T-helper 22 cell (primary cell): ENCODE measurements around the gene SFTPD.
"Not testable (repeated sequence)": the region's sequence is repeated elsewhere in the genome, so short reads cannot be mapped to it uniquely, and the experiment has no call there.

ENCODE experiments used
- DNase-seq: peaks from one replicate; pipeline ENCODE4 v3.0.0-alpha.2; 2020; ENCODE audit warnings: low read depth

Gene SFTPD

GRCh38 chr10:79948976-79949722, at the start of gene SFTPD:
Gene SFTPD, minus strand, starts transcription at chr10:79949105. Its CDS starts 2,446 bp downstream, at chr10:79946659.
- no peak for DNase-seq

DNA sequence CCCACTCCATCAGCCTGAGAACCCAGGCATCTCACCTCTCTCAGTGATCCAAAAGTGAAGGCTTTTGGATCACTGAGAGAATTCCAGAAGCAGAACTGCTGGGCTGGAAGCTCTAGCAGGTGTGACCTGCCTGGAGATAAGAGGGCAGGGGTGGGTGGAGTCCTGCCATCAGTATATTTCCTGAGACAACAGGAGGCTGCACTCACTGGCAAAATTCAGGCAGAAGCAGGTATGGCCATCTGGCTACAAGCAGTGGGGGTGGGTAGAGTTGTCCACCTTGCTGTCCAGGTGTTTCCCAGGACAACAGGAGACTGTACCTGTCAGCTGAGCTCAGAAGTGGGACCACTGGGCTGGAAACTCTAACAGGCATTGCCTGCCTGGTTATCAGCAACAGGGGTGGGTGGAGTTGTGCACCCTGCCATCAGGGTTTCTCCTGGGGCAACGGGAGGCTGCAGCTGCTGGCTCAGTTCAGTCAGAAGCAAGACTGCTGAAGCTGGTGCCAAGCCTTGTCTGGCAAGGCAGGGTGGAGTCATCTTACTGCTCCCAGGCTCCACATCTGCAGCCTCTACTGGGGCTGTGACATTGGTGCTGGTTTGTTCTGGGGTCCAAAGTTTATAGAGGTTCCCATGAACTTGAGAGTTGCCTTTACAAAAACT, 47.2 kb upstream of the SFTPD start:
- no peak for DNase-seq

- DNase-seq: no peak
Observed at GRCh38 chr10:79994556-79994955, 45.7 kb upstream of the SFTPD start.

DNA sequence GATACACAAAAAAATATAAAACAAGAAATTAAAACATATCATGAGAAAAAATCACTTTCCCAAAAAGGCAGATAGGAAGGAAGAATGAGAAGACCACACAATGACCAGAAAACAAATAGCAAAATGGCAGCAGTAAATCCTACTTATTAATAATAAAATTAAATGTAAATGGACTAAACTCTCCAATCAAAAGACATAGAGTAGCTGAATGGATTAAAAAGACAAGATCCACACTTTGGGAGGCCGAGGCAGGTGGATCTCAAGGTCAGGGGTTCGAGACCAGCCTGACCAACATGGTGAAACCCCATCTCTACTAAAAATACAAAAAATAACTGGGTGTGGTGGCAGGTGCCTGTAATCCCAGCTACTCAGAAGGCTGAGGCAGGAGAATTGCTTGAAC, 39.3 kb upstream of the SFTPD start:
- not testable (repeated sequence) for DNase-seq

DNA sequence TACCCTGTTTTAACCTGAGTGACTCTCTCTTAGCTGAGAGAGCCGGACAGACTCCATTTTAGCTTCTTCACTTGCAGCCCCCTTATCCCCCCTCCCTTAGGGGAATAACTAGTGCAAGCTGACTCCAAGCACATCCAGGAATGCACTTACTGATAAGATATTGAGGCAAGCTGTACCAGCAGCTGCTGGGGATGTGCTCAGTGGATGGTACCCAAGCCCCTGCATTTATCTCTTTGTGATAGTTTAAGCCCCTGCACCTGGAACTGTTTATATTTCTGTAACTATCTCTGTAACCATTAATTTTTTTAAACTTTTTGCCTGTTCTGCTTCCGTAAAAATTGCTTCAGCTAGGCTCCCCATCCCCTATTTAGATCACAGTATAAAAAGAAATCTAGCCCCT, 37.8 kb upstream of the SFTPD start:
- not testable (repeated sequence) for DNase-seq

GRCh38 chr10:79985481-79986072, 36.7 kb upstream of the SFTPD start:
- DNase-seq: no peak

GRCh38 chr10:79984851-79985250, 35.9 kb upstream of the SFTPD start:
- DNase-seq: no peak

DNA sequence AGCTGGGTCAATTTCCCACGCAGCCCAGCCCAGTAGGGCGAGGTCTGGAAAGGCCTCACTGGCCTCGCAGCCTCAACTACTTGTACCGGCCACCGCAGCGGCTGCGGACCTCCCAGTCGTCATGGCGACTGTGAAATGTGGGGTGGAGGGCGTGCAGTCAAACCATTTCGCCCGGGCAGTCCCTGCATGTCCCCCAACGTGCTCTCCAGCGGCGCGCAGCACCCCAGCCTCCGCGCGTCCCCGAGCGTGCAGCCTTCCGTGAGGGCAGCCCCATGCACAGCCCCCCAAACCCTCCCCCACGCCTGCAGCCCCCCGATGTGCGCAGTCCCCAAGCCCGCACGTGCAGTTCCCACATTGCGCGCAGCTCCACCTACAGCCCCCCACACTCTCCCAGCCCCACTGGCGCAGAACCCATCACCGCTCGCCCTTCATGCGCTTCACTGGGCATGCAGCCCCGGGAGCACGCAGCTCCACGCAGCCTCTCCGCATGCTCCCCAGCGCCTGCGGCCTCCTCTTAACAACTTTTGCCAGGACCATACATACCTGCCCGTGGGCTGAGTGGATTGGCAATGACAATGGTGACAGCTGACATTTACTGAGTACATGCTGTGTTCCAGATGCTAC, 34.5 kb upstream of the SFTPD start:
- DNase-seq: no peak

GRCh38 chr10:79982861-79983260, 34.0 kb upstream of the SFTPD start:
- DNase-seq: no peak

- no peak for DNase-seq
Observed at GRCh38 chr10:79982362-79982800, 33.5 kb upstream of the SFTPD start.

DNA sequence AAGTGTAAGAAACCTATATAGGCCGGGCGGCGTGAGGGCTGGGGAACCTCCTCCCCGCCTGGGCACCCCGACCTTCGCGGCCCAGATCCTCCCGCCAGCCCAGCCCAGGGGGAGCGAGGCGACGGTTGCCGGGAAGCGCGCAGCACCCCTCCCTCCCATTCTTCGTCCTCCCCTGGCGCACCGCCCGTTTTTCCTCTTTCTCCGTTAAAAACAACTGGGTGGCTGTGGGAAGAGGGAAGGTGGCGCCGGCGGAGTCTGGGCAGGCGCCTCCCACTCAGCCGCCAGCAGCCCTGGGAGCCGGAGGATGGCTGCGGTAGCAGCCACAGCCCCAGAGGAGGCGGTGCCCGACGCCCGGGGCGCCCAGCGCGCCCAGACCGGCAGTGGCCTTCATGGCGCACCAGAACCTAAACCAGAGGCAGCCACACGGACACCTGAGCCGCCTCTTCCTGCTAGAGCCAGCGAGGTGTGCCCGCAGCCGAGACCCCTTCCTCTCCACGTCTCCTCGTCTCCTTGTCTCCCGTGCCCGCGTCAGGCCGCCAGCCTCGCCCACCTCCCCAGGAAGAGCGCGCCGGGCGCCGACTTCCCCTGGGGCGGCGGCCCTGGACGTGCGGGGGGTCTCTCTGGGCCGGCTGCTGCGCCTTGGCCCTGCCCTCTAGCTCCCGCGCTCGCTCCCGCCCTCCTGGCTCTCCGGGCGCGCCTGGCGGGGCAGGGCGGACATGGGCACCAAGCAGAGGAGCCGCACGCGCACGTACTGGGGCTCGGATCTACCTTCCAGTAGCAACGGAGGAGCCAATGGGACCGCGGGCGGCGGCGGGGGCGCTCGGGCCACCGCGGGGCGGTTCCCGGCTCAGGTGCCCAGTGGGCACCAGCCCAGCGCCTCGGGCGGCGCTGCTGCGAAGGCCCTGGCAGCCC, 32.8 kb upstream of the SFTPD start:
- no peak for DNase-seq

- DNase-seq: no peak
Observed at GRCh38 chr10:79980711-79981110, 31.8 kb upstream of the SFTPD start.

DNA sequence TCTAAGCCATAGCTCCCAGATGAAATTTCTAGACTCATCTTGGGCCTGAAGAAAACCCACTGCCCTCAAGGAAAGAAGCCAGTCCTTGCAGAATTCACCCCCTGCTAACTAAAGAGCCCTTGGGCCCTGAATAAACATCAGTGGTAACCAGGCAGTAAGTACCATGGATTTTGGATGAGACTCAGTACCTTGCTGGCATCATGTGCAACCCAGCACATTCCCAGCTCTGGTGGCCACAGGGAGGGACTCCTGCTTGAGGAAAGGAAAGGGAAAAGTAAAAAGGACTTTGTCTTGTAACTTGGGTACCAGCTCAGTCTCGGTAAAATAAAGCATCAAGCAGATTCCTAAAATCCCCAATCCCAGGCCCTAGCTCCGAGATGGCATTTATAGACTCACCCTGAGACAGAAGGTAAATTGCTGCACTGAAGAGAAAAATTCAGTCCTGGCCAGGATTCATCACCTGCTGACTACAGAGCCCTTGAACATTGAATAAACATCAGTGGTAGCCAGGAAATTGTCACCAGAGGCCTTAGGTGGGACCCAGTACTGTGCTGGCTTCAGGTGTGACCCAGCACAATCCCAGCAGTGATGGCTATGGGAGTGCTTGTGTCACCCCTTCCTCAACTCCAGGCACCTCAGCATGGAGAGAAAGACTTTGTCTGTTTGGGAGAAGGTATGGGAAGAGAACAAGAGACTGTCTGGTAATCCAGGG, 31.2 kb upstream of the SFTPD start:
- DNase-seq: no peak

GRCh38 chr10:79979310-79979975, 30.5 kb upstream of the SFTPD start:
- no peak for DNase-seq

DNA sequence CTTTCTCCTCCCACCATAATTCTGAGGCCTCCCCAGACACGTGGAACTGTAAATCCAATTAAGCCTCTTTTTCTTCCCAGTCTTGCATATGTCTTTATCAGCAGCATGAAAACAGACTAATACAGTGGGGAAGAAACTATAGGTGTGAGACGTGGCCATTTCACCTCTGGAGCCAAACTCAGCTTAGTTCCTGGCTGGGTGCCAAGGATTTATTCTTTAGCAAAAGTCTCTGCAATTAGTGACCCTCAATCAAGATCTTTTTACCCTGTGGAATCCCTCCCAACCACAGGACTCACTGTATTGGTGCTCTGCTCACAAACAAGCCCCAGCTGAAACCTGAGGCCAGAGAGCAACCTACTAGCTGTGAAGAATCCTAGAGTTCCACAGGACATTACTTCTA, 28.1 kb upstream of the SFTPD start:
- DNase-seq: no peak

DNA sequence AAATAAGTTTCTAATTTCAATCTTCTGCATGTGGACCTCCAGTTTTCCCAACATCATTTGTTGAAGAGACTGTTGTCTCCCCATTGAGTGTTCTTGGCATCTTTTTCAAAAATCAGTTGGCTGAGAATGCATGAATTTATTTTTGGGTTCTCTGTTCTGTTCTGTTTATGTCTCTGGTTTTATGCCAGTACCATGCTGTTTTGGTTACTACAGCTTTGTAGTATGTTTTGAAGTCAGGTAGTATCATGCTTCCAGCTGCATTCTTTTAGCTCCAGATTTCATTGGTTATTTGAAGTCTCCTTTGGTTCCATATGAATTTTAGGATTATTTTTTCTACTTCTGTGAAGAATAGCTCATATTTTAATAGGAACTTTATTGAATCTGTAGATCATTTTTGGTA, 21.2 kb upstream of the SFTPD start:
- DNase-seq: no peak

DNA sequence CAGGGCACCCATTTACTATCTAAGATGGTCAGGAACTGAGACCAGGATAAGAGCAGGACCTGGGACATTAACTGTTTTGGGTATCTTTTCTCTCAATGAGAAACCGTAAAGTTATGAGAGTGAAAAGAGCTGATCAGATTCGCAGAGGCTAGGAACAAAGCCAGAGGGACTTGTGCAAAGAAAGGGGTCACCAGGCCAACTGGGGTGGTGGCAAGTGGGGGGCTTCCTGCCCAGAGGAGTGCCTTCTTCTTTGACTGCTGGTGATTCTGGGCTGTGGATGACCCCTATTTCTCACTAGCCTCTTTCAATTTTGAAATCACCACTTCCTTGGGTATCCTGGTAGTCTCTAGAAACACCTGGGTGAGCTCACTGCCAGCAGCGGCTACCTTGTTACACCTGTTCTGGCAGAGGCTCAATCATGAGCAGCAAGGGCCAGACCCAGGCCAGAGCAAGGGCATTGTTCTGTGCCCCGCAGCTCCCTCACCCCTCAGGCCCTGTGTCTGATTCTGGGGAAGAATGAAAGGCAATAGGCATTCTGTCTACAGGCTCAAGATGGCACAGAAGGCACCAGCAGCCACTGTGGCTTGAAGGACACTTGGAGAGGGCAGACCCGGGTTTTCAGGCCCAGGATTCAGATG, 999 bp downstream of the SFTPD start:
- DNase-seq: no peak

DNA sequence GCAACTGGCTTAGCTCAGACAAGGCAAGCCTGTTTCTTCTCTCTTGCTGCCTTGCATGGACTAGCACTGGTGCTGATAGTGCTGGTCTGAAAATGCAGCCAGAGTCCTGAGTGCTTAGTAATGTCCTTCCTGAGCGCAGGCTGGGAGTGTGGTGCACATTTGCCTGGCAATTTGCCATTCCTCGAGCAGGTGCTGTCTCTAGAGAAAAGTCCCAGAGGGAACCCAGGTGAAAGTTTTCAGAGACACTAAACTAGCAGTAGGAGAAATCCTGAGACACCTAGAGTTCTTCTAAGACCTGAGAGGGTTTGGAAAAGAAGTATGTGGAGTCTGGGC, 1.9 kb downstream of the SFTPD start:
- DNase-seq: no peak

DNA sequence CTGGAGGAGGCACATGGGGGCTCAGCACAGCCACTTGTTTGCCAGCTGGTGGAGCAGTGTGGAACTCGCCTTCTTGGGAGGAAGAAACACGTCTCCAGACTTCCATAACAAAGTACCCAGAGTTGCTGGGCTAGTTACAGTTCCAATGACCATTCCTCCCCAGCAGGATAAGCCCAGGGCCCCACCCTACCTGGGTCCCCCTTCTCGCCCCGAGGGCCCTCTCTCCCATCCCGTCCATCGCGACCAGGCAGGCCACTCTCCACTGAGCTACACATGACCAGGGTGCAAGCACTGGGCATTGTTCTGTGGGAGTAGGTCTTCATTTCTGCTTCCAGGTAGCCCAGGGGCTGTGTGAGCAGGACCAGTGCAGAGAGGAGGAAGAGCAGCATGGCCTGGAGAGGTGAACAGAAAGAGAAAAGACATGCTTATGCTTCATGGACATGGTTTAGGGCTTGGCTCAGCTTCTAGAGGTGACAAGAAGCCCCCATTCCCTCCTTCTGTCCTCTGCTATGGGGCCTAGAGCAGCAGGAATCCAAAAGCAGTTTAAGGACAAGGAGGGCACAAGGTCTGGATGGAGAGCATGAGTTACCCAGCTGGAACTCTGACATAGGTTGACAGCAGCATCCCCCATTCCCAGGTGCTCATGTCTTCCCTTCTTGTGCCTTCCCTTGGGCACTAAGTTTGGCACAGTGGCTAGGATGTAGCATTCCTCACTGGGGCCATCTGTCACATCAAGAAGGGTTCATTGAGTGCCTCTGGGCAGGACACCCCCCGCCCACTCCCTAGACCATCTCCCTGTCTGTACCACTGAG, 2.4 kb downstream of the SFTPD start:
- DNase-seq: no peak
